Common myeloid progenitor, CD34-positive (primary cell): ENCODE data around the gene MAG. TPM values are rescaled to one million over a fixed set of nuclear protein-coding genes. Genes with fewer than 3 reads are reported as not detected.

Source experiments
- CTCF ChIA-PET: fragments of 350-600 bp; sonication (Branson Sonifier 250); formaldehyde crosslinking; loops from one replicate; lab custom pipeline; 2021; ENCODE audit warnings: antibody characterized with exemption; lab: Charles Lee
- POLR2A ChIA-PET: fragments of 350-600 bp; sonication (Branson Sonifier 250); formaldehyde crosslinking; loops from one replicate; lab custom pipeline; 2021; ENCODE audit warnings: antibody characterized with exemption; lab: Charles Lee
- DNase-seq, 3 donors: peaks; one replicate each; pipeline versions ENCODE4 v3.0.0 to v3.0.0-alpha.2; 2013
- H3K27ac ChIP-seq, 2 experiments: 1 replicate in 1 of 2; 2 replicates in 1 of 2; pipeline ENCODE4 v1.7.0; 2013; ENCODE audit warnings: inconsistent platforms in 2 of 2, low read length in 2 of 2, mild to moderate bottlenecking in 2 of 2, low read depth in 1 of 2, moderate library complexity in 1 of 2; ENCODE audit not compliant: severe bottlenecking in 2 of 2, insufficient read depth in 1 of 2, poor library complexity in 1 of 2
- H3K27me3 ChIP-seq, 5 experiments: replicated peaks in 2 of 5; 1 replicate in 3 of 5; 2 replicates in 2 of 5; pipeline versions ENCODE4 v1.6.1 to v1.7.0; 2013; ENCODE audit warnings: low read length in 4 of 5, mild to moderate bottlenecking in 2 of 5, moderate library complexity in 2 of 5, inconsistent platforms in 1 of 5; ENCODE audit not compliant: insufficient read depth in 5 of 5, control insufficient read depth in 4 of 5
- H3K36me3 ChIP-seq, 4 experiments: 1 replicate in 2 of 4; 2 replicates in 2 of 4; pipeline versions ENCODE4 v1.6.1 to v1.7.0; 2013; ENCODE audit warnings: low read length in 3 of 4, control low read depth in 1 of 4, mild to moderate bottlenecking in 1 of 4; ENCODE audit not compliant: control insufficient read depth in 4 of 4, insufficient read depth in 4 of 4
- H3K4me1 ChIP-seq, 4 experiments: 1 replicate in 3 of 4; 2 replicates in 1 of 4; pipeline versions ENCODE4 v1.6.1 to v1.7.1; 2013; ENCODE audit warnings: low read length in 3 of 4, mild to moderate bottlenecking in 3 of 4, control low read depth in 1 of 4, inconsistent platforms in 1 of 4, moderate library complexity in 1 of 4; ENCODE audit not compliant: control insufficient read depth in 4 of 4, insufficient read depth in 4 of 4; ENCODE audit errors: control extremely low read depth in 1 of 4
- H3K4me3 ChIP-seq, 7 experiments: 1 replicate in 4 of 7; 2 replicates in 3 of 7; pipeline versions ENCODE4 v1.5.1 to v1.7.0; 2013; ENCODE audit warnings: mild to moderate bottlenecking in 7 of 7, low read length in 6 of 7, moderate library complexity in 6 of 7, inconsistent platforms in 2 of 7, low read depth in 2 of 7, control low read depth in 1 of 7; ENCODE audit not compliant: insufficient read depth in 4 of 7, control insufficient read depth in 1 of 7; ENCODE audit errors: extremely low read depth in 1 of 7
- H3K9me3 ChIP-seq, 5 experiments: 1 replicate in 4 of 5; 2 replicates in 1 of 5; pipeline versions ENCODE4 v1.6.1 to v1.7.1; 2013; ENCODE audit warnings: low read length in 4 of 5, mild to moderate bottlenecking in 2 of 5, inconsistent platforms in 1 of 5, low read depth in 1 of 5, moderate library complexity in 1 of 5; ENCODE audit not compliant: control insufficient read depth in 4 of 5, insufficient read depth in 2 of 5; ENCODE audit errors: control extremely low read depth in 1 of 5
- WGBS: methylation state at CpG from one replicate; pipeline ENCODE4 v1.1.5; 2013; ENCODE audit not compliant: insufficient coverage; 5-methylcytosine and 5-hydroxymethylcytosine counted together
- polyA plus RNA-seq: library from polyadenylated mRNA; unstranded; fragments of 120-200 nt; gene quantifications from one replicate; pipeline ENCODE4 v1.2.1, GENCODE V29; 2013

MAG gene, protein sequence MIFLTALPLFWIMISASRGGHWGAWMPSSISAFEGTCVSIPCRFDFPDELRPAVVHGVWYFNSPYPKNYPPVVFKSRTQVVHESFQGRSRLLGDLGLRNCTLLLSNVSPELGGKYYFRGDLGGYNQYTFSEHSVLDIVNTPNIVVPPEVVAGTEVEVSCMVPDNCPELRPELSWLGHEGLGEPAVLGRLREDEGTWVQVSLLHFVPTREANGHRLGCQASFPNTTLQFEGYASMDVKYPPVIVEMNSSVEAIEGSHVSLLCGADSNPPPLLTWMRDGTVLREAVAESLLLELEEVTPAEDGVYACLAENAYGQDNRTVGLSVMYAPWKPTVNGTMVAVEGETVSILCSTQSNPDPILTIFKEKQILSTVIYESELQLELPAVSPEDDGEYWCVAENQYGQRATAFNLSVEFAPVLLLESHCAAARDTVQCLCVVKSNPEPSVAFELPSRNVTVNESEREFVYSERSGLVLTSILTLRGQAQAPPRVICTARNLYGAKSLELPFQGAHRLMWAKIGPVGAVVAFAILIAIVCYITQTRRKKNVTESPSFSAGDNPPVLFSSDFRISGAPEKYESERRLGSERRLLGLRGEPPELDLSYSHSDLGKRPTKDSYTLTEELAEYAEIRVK
- polyA plus RNA-seq: 0.20 TPM

DNA sequence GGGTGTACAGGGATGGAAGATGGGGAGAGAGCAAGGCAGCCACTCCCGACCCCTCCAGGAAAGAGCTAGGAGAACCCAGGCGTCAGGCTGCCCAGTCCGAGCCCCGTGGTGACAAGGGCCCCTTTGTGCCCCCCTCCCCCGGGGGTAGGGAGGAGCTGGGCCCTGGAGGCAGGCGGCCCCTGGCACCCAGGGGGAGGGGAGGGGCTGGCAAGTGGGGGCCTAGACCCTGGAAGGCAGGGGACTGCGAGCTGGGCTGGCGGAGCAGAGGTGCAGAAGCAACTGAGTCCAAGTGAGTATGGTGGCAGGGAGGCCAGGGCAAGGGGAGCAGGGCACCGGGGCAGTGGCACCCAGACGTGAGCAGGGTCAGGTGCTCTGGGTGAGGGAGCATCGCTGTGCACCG, at the start of gene MAG:
Gene MAG (plus strand): TSS at position 246 of the 400 bp plus-strand sequence. CDS start 3,248 bp downstream, outside the sequence.
- Histone ChIP-seq H3K27ac (no peak within 1 kb of the TSS), H3K4me1 (peaks cover 6 to 33% (median 24%) of the 10 kb centered on the region in 4 experiments), H3K27me3 (no peaks in the 10 kb centered on the region), H3K4me3 (no peak within 1 kb of the TSS), H3K9me3 (no peaks in the 10 kb centered on the region), H3K36me3 (no peaks in the 10 kb centered on the region)
- no peak for DNase-seq
- ChIA-PET POLR2A (no interaction called here), CTCF (interaction anchor here (1.3 to 1.4 kb wide), 2 partner anchors 20 to 53 kb away, joined by 3 to 4 read pairs; no protein-coding TSS in a partner anchor)
- WGBS: 97% methylated on average over 9 of the region's 12 CpGs

- 83% methylated on average over 1 of the region's 4 CpGs for WGBS
- H3K4me3 ChIP-seq: no peak overlapping the region
- peaks cover 0 to 30% (median 19%) of the 10 kb centered on the region in 4 experiments for H3K4me1 ChIP-seq
- peaks cover 0 to 14% (median 3%) of the 10 kb centered on the region in 5 experiments for H3K9me3 ChIP-seq
- POLR2A ChIA-PET: no interaction called here
- no peaks in the 10 kb centered on the region for H3K36me3 ChIP-seq
- no peak overlapping the region for H3K27ac ChIP-seq
- CTCF ChIA-PET: no interaction called here
- peaks cover 0 to 18% (median 6%) of the 10 kb centered on the region in 5 experiments for H3K27me3 ChIP-seq
- DNase-seq: peak in 1 of 3 donors; percentile 34
Observed at GRCh38 chr19:35246466-35247092, 45.4 kb upstream of the MAG start.

- Histone ChIP-seq H3K9me3 (peaks cover 0 to 7% (median 0%) of the 10 kb centered on the region in 5 experiments), H3K4me3 (peak overlapping the region; percentile 47 to 89 (median 75)), H3K27me3 (peaks cover 0 to 18% (median 6%) of the 10 kb centered on the region in 5 experiments), H3K4me1 (peaks cover 0 to 30% (median 19%) of the 10 kb centered on the region in 4 experiments), H3K36me3 (no peaks in the 10 kb centered on the region), H3K27ac (peak overlapping the region in 1 of 2 experiments; percentile 71)
- CTCF ChIA-PET: interaction anchor here (0.6 to 1.0 kb wide), 4 partner anchors 17 to 215 kb away, joined by 3 read pairs; partner anchors contain the start of gene FXYD7
- peak; percentile 39 to 57 (median 45) for DNase-seq
- 4% methylated on average over 42 of the region's 42 CpGs for WGBS
- POLR2A ChIA-PET: no interaction called here
Observed at GRCh38 chr19:35247526-35248309, 44.2 kb upstream of the MAG start.

DNA sequence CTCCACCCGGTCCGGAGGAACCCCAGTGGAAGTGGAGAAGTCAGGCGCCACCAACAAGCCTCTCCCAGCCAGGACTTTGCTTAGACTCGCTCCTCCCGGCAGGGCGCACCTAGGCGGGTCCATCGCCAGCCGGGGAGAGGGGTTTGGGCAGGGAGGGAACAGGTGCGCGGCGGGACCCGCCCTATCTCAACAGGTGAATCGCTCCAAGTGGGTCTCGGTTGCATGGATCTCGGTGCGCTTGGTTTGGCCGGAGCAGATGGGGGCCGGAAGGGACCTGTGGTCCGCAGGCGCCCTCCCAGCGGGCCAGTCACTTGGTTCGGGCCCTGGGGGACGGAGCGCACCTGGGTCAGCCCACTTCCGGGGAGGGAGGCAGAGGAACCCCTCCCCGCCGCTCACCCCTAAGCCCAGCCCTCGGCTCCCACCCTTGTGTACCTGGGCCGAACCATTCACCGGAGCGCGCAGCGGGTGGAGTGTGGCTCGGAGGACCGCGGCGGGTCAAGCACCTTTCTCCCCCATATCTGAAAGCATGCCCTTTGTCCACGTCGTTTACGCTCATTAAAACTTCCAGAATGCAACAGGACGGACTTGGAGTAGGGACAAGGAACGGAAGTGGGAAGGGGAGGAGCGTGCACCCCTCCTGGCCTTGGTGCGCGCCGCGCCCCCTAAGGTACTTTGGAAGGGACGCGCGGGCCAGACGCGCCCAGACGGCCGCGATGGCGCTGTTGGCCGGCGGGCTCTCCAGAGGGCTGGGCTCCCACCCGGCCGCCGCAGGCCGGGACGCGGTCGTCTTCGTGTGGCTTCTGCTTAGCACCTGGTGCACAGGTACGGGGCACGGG, 43.4 kb upstream of the MAG start, which contains the start of gene LSR:
Gene LSR (plus strand): TSS at position 693 of the 836 bp plus-strand sequence. CDS start 21 bp downstream, at position 714.
- Histone ChIP-seq H3K4me3 (peak within 1 kb of the TSS; percentile 47 to 89 (median 75)), H3K4me1 (peaks cover 0 to 30% (median 19%) of the 10 kb centered on the region in 4 experiments), H3K27me3 (peaks cover 0 to 18% (median 6%) of the 10 kb centered on the region in 5 experiments), H3K36me3 (peaks cover 0 to 2% (median 0%) of the 10 kb centered on the region in 4 experiments), H3K9me3 (peaks cover 0 to 4% (median 0%) of the 10 kb centered on the region in 5 experiments), H3K27ac (peak within 1 kb of the TSS in 1 of 2 experiments; percentile 71)
- 0% methylated on average over 50 of the region's 69 CpGs for WGBS
- ChIA-PET CTCF (interaction anchor here (1.0 kb wide), 2 partner anchors 16 to 34 kb away, joined by 3 read pairs; no protein-coding TSS in a partner anchor), POLR2A (no interaction called here)
- peak; percentile 52 to 72 (median 57) for DNase-seq

- Histone ChIP-seq H3K27me3 (peaks cover 0 to 18% (median 6%) of the 10 kb centered on the region in 5 experiments), H3K4me3 (peak overlapping the region; percentile 34 to 89 (median 75)), H3K4me1 (peaks cover 0 to 30% (median 19%) of the 10 kb centered on the region in 4 experiments), H3K27ac (peak overlapping the region in 1 of 2 experiments; percentile 71), H3K9me3 (peaks cover 0 to 4% (median 0%) of the 10 kb centered on the region in 5 experiments), H3K36me3 (peaks cover 0 to 4% (median 0%) of the 10 kb centered on the region in 4 experiments)
- CTCF ChIA-PET: interaction anchor here (1.9 to 3.2 kb wide), 2 partner anchors 13 to 107 kb away, joined by 8 to 10 read pairs; partner anchors contain the start of gene FXYD7
- no peak for DNase-seq
- 14% methylated on average over 29 of the region's 39 CpGs for WGBS
- POLR2A ChIA-PET: no interaction called here
Observed at GRCh38 chr19:35249146-35249847, 42.7 kb upstream of the MAG start.
